GM12878 (cell line): ENCODE measurements around the gene PCSK5. TPM values are rescaled to one million over a fixed set of nuclear protein-coding genes. Genes with fewer than 3 reads are reported as not detected.

ENCODE experiments used
- ATAC-seq: fragments of 200-7000 bp; cut with Tn5 transposase; 3 replicates; pipeline ENCODE4 v1.9.1; 2020; ENCODE audit warnings: mild to moderate bottlenecking, moderate library complexity
- BruUV-seq: library from RNA; stranded (reverse); fragments of 400-500 nt; replicated peaks from 2 replicates; lab custom pipeline; 2021; lab: Mats Ljungman, UMichigan
- CTCF ChIA-PET: fragments of 300-600 bp; sonication (Branson Sonifier 250); formaldehyde crosslinking; extraction: SDS; loops from one replicate; lab custom pipeline; 2021; ENCODE audit warnings: inconsistent platforms; lab: Yijun Ruan, JAX
- POLR2A ChIA-PET: fragments of 350-600 bp; formaldehyde crosslinking; extraction: SDS; loops from one replicate; lab custom pipeline; 2021; ENCODE audit warnings: inconsistent platforms; lab: Charles Lee
- RAD21 ChIA-PET: fragments of 300-600 bp; sonication (Branson Sonifier 250); formaldehyde crosslinking; loops from one replicate; lab custom pipeline; 2023; ENCODE audit warnings: antibody characterized with exemption; ENCODE audit not compliant: unreplicated experiment; lab: Charles Lee
- SMC1A ChIA-PET: fragments of 300-600 bp; sonication (Branson Sonifier 250); formaldehyde crosslinking; loops from one replicate; lab custom pipeline; 2023; ENCODE audit not compliant: unreplicated experiment, uncharacterized antibody; lab: Charles Lee
- DNase-seq: peaks from one replicate; pipeline ENCODE4 v3.0.0-alpha.2; 2011; ENCODE audit warnings: low read depth, low spot score
- FAIRE-seq: peaks from 3 replicates; lab custom pipeline; 2011; peaks lifted over from hg19 to GRCh38; lab: Jason Lieb, UNC
- H2AFZ ChIP-seq: 2 replicates; pipeline ENCODE4 v1.6.0; 2011; ENCODE audit warnings: low read depth, low read length, control low read depth; ENCODE audit not compliant: control insufficient read depth
- H3K27ac ChIP-seq: 2 replicates; pipeline ENCODE4 v1.5.1; 2011; ENCODE audit warnings: control low read depth; ENCODE audit not compliant: control insufficient read depth, insufficient read depth
- H3K27me3 ChIP-seq, 2 experiments: replicated peaks in 1 of 2; 2 replicates each; pipeline versions ENCODE4 v1.6.0 to v1.6.1; 2011; ENCODE audit warnings: low read length in 1 of 2; ENCODE audit not compliant: control insufficient read depth in 2 of 2, insufficient read depth in 2 of 2
- H3K36me3 ChIP-seq, 2 experiments: 2 replicates each; pipeline ENCODE4 v1.5.1; 2011; ENCODE audit warnings: low read length in 1 of 2; ENCODE audit not compliant: control insufficient read depth in 2 of 2, insufficient read depth in 2 of 2
- H3K4me1 ChIP-seq: 2 replicates; pipeline ENCODE4 v1.6.1; 2011; ENCODE audit warnings: mild to moderate bottlenecking, low read length, moderate library complexity, mixed read lengths; ENCODE audit not compliant: control insufficient read depth, insufficient read depth
- H3K4me2 ChIP-seq: 2 replicates; pipeline ENCODE4 v1.6.0; 2011; ENCODE audit warnings: control low read depth; ENCODE audit not compliant: control insufficient read depth, insufficient read depth
- H3K4me3 ChIP-seq: fragments of 200-600 bp; sonication (generic); 2 replicates; pipeline ENCODE4 v1.5.1; 2016
- H3K79me2 ChIP-seq: 2 replicates; pipeline ENCODE4 v1.6.0; 2011; ENCODE audit warnings: low read length; ENCODE audit not compliant: control insufficient read depth, insufficient read depth
- H3K9ac ChIP-seq: 2 replicates; pipeline ENCODE4 v1.8.0; 2011; ENCODE audit warnings: low read length, control low read depth, mixed read lengths; ENCODE audit not compliant: control insufficient read depth, insufficient read depth
- H3K9me3 ChIP-seq: replicated peaks from 3 replicates; pipeline ENCODE4 v1.5.1; 2011; ENCODE audit warnings: mild to moderate bottlenecking, low read length; ENCODE audit not compliant: control insufficient read depth, insufficient read depth
- H4K20me1 ChIP-seq: 2 replicates; pipeline ENCODE4 v1.6.0; 2011; ENCODE audit not compliant: control insufficient read depth, insufficient read depth
- CBFB ChIP-seq: IDR thresholded peaks from 2 replicates; pipeline ENCODE4 v1.6.1; 2016; ENCODE audit warnings: antibody characterized with exemption, low read depth
- CUX1 ChIP-seq: IDR thresholded peaks from 2 replicates; pipeline ENCODE4 v1.6.1; 2012; ENCODE audit warnings: improper control_type of control experiment, low read depth, low read length; ENCODE audit not compliant: insufficient replicate concordance
- GATAD2B ChIP-seq: fragments of 450-650 bp; conservative IDR thresholded peaks from 2 replicates; pipeline ENCODE4 v1.6.1; 2017; ENCODE audit warnings: low read depth, mild to moderate bottlenecking, moderate library complexity
- HCFC1 ChIP-seq: fragments of 150-350 bp; IDR thresholded peaks from 2 replicates; pipeline ENCODE4 v1.6.1; 2014; ENCODE audit warnings: low read length
- HDAC6 ChIP-seq: fragments of 200-600 bp; sonication (generic); IDR thresholded peaks from one replicate; pipeline ENCODE4 v1.8.0; 2017; ENCODE audit warnings: antibody characterized with exemption; ENCODE audit not compliant: unreplicated experiment
- HDGF ChIP-seq: fragments of 450-650 bp; IDR thresholded peaks from 2 replicates; pipeline ENCODE4 v1.6.1; 2016; ENCODE audit warnings: antibody characterized with exemption
- NRF1 ChIP-seq: conservative IDR thresholded peaks from 2 replicates; pipeline ENCODE4 v1.6.1; 2011; ENCODE audit warnings: mild to moderate bottlenecking, low read depth, low read length, improper control_type of control experiment
- RAD51 ChIP-seq: fragments of 450-650 bp; IDR thresholded peaks from 2 replicates; pipeline ENCODE4 v1.6.1; 2016; ENCODE audit warnings: moderate library complexity, mild to moderate bottlenecking, inconsistent platforms
- RUNX3 ChIP-seq: IDR thresholded peaks from 2 replicates; pipeline ENCODE4 v1.6.1; 2012; ENCODE audit warnings: low read length, inconsistent platforms
- SMARCA5 ChIP-seq: fragments of 450-650 bp; IDR thresholded peaks from 2 replicates; pipeline ENCODE4 v1.6.1; 2017; ENCODE audit warnings: mild to moderate bottlenecking
- TCF12 ChIP-seq: IDR thresholded peaks from 2 replicates; pipeline ENCODE4 v1.6.1; 2011; ENCODE audit warnings: low read depth, mild to moderate bottlenecking, low read length
- WRNIP1 ChIP-seq: IDR thresholded peaks from 2 replicates; pipeline ENCODE4 v1.6.1; 2011; ENCODE audit warnings: low read depth, low read length, improper control_type of control experiment, borderline replicate concordance
- in situ Hi-C: fragments of 300-500 bp; cut with MboI; formaldehyde crosslinking; loops from 9 replicates; pipeline ENCODE4 v1.14.3; 2018; ENCODE audit warnings: mixed read lengths
- intact Hi-C: fragments of 100-400 bp; cut with micrococcal nuclease; formaldehyde crosslinking; loops from one replicate; pipeline ENCODE4 v1.14.2; 2022; ENCODE audit not compliant: unreplicated experiment
- polyA plus RNA-seq, 11 experiments: library from polyadenylated mRNA; depleted of rRNA in 4 of 11; unstranded in 6 of 11; stranded (reverse) in 5 of 11; fragments of >200 nt; fragmentation: Nextera tagmentation in 4 of 11; fragmentation: Illumina TruSeq in 1 of 11; extraction: Ambion mirVana in 4 of 11; extraction: Trizol in 1 of 11; gene quantifications; 1 replicate in 1 of 11; 2 replicates in 10 of 11; pipeline versions ENCODE4 v1.2.1 to v1.2.3, GENCODE V29; 2011 to 2016; ENCODE audit warnings: inconsistent platforms in 2 of 11, missing spikeins in 2 of 11, low read depth in 1 of 11
- total RNA-seq, 4 experiments: library from RNA; depleted of rRNA in 3 of 4; stranded (reverse); fragments of >200 nt in 3 of 4; fragmentation: Illumina TruSeq in 1 of 4; extraction: Trizol in 1 of 4; gene quantifications; 2 replicates each; pipeline versions ENCODE4 v1.2.1 to v1.2.3, GENCODE V29; 2013 to 2021

PCSK5 gene
- total and polyA plus RNA-seq, 10 of the 15 experiments (the other 5 are each of a cell fraction or from before 2014, with no cell fraction given) = 0.01 to 0.13 (median 0.04) TPM; not detected in 3

- no peaks in the 10 kb centered on the region for H3K9me3 ChIP-seq
- no peaks in the 10 kb centered on the region for H3K27me3 ChIP-seq
- POLR2A ChIA-PET = no interaction called here
- DNase-seq (no peak), ATAC-seq (no peak), FAIRE-seq (no peak)
- CTCF ChIA-PET = interaction anchor here (2.2 to 2.7 kb wide), 2 partner anchors 11 to 14 kb away, joined by 7 to 8 read pairs; partner anchors contain the start of gene RFK
- TF ChIP-seq HDGF (no peak), HCFC1 (no peak), WRNIP1 (no peak), TCF12 (no peak), GATAD2B (no peak), NRF1 (no peak), RUNX3 (no peak), SMARCA5 (no peak), CBFB (no peak), RAD51 (no peak), HDAC6 (no peak), CUX1 (no peak)
- RAD21 ChIA-PET = interaction anchor here (1.4 to 2.3 kb wide), 2 partner anchors 11 to 297 kb away, joined by 5 to 9 read pairs; partner anchors contain the start of gene RFK
- H4K20me1 ChIP-seq = no peaks in the 10 kb centered on the region
- no peaks in the 10 kb centered on the region for H3K36me3 ChIP-seq
- H3K79me2 ChIP-seq = no peaks in the 10 kb centered on the region
- H3K4me3 ChIP-seq = no peak overlapping the region
- peaks cover 13% of the 10 kb centered on the region for H3K4me1 ChIP-seq
- H3K27ac ChIP-seq = no peak overlapping the region
- H3K4me2 ChIP-seq = no peak overlapping the region
- H2AFZ ChIP-seq = no peak overlapping the region
- SMC1A ChIA-PET = interaction anchor here (2.2 to 2.3 kb wide), 2 partner anchors 12 to 33 kb away, joined by 6 to 12 read pairs; partner anchors contain the start of gene RFK
- H3K9ac ChIP-seq = no peak overlapping the region
- in situ Hi-C loops = no loop called here
- BruUV-seq = no TSS peak
- intact Hi-C loops = no loop called here
Observed at GRCh38 chr9:76405868-76406267, 515.4 kb downstream of the PCSK5 start.
